Stimulated activated CD8-positive, alpha-beta memory T cell treated with anti-CD3 and anti-CD28 coated beads, Interleukin-15, amount 100 ng/mL, for 24 hours (primary cell): Measurements from ENCODE around the gene BIN2.
A peak's percentile ranks its signal among the peaks of the same experiment; 100 is the strongest.

Experiments used
- DNase-seq: peaks from one replicate; pipeline ENCODE4 v3.0.0-alpha.2; 2020; ENCODE audit warnings: low read depth

The BIN2 gene

DNA sequence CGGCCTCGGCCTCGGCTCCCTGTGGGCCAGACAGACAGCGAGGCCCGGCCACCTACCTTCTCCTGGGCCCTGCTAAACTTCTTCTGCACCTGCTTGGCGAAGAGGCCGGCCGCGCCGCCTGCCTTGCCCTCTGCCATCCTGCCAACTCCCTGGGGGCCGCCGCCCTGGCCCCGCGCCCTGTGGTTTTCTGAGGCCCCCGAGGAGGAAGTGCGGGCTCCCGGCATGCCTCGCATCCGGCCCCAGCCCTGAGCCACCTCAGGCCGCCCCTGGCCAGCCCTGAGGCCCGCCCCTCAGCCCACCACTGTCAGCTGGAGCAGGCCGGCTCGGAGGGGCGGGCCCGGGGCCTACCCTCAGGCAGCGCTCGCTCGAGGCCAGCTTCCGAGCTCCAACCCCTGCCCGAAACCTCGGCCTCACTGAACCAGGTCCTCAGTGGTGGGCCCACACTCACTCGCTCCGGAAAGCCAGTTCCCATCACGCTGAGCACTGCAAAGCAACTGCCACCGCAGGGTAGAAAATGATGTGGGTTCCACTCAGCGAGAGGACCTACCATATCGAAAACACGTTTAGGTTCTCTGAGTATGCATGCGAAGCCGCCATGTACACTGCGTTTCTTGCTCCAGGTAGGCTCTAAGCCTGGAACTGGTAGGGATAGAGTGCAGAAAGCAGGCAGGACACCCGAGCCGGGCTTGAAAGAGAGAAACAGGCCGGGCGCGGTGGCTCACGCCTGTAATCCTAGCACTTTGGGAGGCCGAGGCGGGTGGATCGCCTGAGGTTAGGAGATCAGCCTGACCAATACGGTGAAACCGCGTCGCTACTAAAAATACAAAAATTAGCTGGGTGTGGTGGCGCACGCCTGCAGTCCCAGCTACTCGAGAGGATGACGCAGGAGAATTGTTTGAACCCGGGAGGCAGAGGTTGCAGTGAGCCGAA is at the start of gene BIN2:
TSS of gene BIN2 (minus strand) at position 209 of the 930 bp plus-strand sequence. CDS start at position 137, 72 bp downstream.
- peak; percentile 46 for DNase-seq

GRCh38 chr12:51373187-51373586 is 49.2 kb upstream of the BIN2 start:
- DNase-seq = no peak

GRCh38 chr12:51372021-51372420 is 48.0 kb upstream of the BIN2 start:
- no peak for DNase-seq

GRCh38 chr12:51371295-51371953 is 47.5 kb upstream of the BIN2 start:
- DNase-seq = no peak

- no peak for DNase-seq
Observed at GRCh38 chr12:51370667-51371066, 46.7 kb upstream of the BIN2 start.

- DNase-seq = no peak
Observed at GRCh38 chr12:51369581-51369980, 45.6 kb upstream of the BIN2 start.

- peak; percentile 48 for DNase-seq
Observed at GRCh38 chr12:51368640-51369517, 44.9 kb upstream of the BIN2 start.

GRCh38 chr12:51365276-51365675 is 41.3 kb upstream of the BIN2 start:
- DNase-seq = no peak

DNA sequence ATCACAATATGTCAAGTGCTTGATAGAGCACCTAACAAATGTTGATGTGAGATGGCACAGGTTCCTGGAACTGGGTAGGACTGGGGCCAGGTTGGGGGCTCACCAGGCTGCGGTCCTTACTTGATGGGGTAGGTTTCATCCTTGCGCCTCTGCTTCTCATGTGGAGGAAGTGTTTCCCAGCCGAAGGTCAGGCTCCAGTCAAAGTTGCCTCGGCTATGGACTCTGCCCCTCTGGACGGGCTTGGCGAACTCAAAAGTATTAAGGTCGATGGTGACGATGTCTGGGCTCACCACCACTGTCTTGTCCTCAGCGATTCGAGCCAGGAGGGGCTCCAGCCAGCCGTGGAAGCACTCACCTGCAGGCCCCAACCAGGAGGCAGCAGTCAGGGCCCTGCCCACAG is 40.0 kb upstream of the BIN2 start:
- DNase-seq = no peak

GRCh38 chr12:51362747-51363342 is 38.9 kb upstream of the BIN2 start:
- no peak for DNase-seq

DNA sequence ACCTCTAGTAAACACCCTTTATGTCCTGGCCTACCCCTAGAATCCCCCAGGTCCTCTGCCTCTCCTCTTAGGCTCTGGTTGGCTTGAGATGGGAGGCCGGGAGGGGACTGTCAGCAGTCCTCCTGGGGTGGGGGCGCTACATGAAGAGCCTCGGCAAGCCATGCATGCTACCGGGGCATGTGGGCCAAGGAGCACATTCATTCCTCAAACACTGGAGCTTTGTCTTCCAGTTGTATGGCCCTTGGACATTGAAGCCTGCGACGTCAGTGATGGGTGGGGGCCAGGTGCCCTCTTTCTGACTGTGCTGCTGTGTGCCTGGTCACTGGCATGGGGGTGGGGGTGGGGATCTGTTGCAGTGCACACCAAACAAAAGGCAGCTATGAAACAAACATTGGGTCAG is 38.3 kb upstream of the BIN2 start:
- no peak for DNase-seq

DNA sequence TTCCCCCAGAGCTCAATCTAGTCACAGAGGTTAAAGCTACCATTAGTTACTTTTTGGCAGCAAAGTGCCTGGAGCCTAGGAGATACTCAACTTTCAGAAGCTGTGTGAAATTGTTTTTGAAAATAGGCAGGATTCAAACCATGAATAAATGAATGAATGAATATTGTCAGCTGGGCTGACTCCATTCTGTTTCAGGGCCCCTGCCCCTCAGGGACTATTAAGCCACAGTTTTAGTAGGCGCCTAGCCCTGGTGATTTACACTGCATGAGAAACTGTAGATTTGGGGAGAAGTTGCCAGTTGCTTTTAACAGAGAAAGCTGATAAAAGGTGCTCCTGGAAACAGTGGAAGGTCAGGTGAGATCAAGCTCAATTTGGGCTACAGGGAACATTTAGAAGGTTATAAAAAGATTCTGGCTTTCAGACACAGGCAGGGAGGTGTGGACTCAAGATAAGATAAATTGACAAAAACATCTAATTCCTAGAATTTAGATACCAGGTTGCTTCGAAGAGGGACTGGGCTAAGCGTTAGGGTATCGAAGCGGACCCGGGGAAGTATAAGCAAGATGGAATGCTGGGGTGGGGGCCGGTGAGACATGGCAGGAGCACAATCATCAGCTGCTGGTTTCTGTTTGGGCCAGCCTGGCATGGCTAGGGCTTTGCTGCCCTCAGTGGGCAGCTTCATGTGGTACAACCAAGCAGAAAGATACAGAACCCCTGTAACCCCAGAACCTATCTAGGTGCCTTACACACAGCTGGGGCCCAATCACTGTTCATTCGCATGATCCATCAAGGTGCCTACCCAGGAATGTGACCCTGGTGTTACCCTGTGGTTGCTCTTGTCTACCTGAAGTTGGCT is 37.4 kb upstream of the BIN2 start:
- DNase-seq = no peak

GRCh38 chr12:51360315-51360714 is 36.3 kb upstream of the BIN2 start:
- no peak for DNase-seq

GRCh38 chr12:51359851-51360250 is 35.9 kb upstream of the BIN2 start:
- DNase-seq = no peak

DNA sequence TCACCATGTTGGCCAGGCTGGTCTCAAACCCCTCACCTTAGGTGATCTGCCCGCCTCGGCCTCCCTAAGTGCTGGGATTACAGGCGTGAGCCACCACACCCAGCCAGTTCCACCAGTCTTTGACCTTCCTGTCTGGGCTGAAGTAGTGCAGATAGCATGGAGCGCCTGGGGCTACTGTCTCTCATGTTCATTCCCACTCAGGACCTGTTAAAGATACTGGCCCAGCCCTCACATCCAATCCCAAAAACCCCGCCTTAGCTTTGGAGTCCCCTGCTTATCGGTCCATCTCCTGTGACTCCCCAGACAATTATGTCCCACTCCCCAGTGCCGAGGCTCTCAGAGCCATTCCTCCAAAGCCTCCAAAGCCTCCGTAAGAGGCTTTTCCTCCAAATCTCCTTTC is 34.5 kb upstream of the BIN2 start:
- no peak for DNase-seq

- no peak for DNase-seq
Observed at GRCh38 chr12:51357374-51358047, 33.5 kb upstream of the BIN2 start.

GRCh38 chr12:51351913-51352532 is 28.0 kb upstream of the BIN2 start:
- no peak for DNase-seq

GRCh38 chr12:51349026-51349425 is 25.1 kb upstream of the BIN2 start:
- no peak for DNase-seq

- DNase-seq = no peak
Observed at GRCh38 chr12:51348116-51348515, 24.1 kb upstream of the BIN2 start.

- DNase-seq = no peak
Observed at GRCh38 chr12:51346581-51346980, 22.6 kb upstream of the BIN2 start, which contains the start of gene CELA1. Gene CELA1, minus strand, starts transcription at chr12:51346679. Its CDS starts 41 bp downstream, at chr12:51346638.
